ENCODE data around the gene BDKRB2.

The BDKRB2 gene

DNA sequence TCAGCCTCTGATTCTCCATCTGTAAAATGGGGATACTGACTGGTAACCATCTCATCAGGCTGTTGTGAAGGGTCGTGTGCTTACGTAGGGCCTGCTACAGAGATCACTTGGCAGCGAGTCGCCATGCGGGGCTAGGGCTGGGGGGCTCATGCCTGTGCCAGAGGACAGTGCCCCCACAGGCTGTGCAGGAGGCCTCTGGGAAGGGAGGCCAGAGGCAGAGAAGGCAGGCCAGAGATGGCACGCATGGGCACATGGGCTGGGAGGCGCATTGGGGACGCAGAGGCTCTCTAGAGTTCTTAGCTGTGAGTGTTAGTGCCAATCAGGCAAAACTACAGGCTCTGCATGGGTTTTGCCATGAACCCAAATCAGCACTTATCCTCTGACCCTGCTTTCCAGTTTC is 3.5 kb upstream of the BDKRB2 start:
- H3K36me3 ChIP-seq: no peaks in the 10 kb centered on the region
- no peak for DNase-seq
- TF ChIP-seq, protein P1, sequence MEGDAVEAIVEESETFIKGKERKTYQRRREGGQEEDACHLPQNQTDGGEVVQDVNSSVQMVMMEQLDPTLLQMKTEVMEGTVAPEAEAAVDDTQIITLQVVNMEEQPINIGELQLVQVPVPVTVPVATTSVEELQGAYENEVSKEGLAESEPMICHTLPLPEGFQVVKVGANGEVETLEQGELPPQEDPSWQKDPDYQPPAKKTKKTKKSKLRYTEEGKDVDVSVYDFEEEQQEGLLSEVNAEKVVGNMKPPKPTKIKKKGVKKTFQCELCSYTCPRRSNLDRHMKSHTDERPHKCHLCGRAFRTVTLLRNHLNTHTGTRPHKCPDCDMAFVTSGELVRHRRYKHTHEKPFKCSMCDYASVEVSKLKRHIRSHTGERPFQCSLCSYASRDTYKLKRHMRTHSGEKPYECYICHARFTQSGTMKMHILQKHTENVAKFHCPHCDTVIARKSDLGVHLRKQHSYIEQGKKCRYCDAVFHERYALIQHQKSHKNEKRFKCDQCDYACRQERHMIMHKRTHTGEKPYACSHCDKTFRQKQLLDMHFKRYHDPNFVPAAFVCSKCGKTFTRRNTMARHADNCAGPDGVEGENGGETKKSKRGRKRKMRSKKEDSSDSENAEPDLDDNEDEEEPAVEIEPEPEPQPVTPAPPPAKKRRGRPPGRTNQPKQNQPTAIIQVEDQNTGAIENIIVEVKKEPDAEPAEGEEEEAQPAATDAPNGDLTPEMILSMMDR (IDR thresholded peaks at IDR 0.05; ENCODE audit: low read depth, low read length): no peak
- H3K27me3 ChIP-seq (ENCODE audit: insufficient read depth, low read depth, severe bottlenecking): no peaks in the 10 kb centered on the region
- no peak overlapping the region for H3K4me3 ChIP-seq (ENCODE audit: low read depth, low read length)
- H3K27ac ChIP-seq: no peak overlapping the region
- H3K9me3 ChIP-seq (ENCODE audit: severe bottlenecking): no peaks in the 10 kb centered on the region

DNA sequence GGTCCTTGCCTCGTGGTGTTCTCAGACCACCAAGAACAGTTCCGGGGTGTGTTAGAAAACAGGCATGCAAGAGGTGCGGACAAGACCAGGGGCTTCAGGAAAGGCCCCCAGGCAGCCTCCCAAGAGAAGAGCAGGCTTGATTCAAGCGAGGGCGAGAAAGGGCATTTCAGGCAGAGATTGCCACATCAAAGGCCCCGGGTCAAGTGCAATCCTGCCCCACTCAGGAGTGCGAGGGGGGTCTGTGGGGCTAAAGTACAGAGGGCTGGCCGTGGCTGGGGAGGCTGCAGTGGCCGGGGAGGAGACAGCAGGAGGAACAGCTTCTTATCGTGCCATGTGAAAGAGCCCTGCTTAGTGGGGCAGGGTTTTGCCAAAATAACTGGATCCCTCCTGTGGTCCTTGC is 2.7 kb upstream of the BDKRB2 start:
- Histone ChIP-seq H3K36me3 (no peaks in the 10 kb centered on the region), H3K27ac (no peak overlapping the region), H3K9me3 (ENCODE audit: severe bottlenecking) (no peaks in the 10 kb centered on the region), H3K27me3 (ENCODE audit: insufficient read depth, low read depth, severe bottlenecking) (no peaks in the 10 kb centered on the region), H3K4me3 (ENCODE audit: low read depth, low read length) (no peak overlapping the region)
- TF ChIP-seq, protein P1 (IDR thresholded peaks at IDR 0.05; ENCODE audit: low read depth, low read length): no peak
- no peak for DNase-seq

DNA sequence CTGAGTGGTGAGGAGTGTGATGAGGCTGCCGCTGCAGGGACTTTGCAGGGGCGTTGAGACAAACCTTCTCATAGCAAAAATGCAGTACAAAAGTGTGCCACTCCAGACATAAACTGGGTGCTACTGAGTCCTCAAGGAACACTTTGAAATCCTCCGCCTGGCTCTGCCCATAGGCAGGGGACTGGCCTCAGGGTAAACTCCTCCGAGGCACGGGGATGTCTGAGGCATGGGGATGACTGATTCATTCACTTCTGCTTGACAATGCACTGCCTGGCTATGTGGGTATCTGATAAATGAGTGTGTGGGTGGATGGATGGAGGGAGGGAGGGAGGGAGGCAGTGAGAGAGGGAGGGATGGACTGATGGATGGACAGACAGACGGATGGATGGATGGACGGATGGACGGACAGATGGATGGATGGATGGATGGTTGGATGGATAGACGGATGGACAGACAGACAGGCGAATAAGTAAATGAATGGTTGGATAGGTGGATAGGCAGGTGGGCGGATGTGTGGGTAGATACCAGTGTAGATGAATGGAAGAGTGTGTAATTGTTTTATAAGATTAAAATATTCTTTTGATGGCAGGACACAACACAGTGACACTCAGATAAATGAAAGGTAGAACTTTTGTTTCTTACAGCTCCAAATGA is 2.1 kb upstream of the BDKRB2 start:
- TF ChIP-seq, protein P1 (IDR thresholded peaks at IDR 0.05; ENCODE audit: low read depth, low read length): no peak
- Histone ChIP-seq H3K27ac (no peak overlapping the region), H3K27me3 (ENCODE audit: insufficient read depth, low read depth, severe bottlenecking) (no peaks in the 10 kb centered on the region)

DNA sequence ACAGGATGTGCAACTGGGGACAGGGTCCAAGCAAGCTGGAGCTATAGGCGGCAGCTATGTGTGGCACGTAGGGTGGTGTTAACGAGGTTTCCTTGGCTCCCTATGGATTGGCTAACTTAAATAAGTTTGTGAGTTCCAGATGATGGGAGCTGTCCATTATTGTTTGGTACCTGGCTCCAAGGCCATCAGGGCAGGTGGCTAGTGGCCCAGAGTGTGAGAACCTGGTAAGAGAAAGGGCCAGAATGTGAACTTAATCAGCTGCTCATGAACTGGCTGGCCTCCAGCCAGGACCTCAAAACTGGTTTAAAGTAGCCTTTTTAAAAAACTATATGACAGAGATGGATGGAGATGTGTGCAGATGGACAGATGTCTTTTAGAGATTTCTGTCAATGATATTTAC is 1.5 kb upstream of the BDKRB2 start:
- TF ChIP-seq, protein P1 (IDR thresholded peaks at IDR 0.05; ENCODE audit: low read depth, low read length): no peak
- no peak for DNase-seq
- no peak overlapping the region for H3K4me3 ChIP-seq (ENCODE audit: low read depth, low read length)
- no peak overlapping the region for H3K27ac ChIP-seq
- no peaks in the 10 kb centered on the region for H3K36me3 ChIP-seq
- H3K27me3 ChIP-seq (ENCODE audit: insufficient read depth, low read depth, severe bottlenecking): no peaks in the 10 kb centered on the region
- H3K9me3 ChIP-seq (ENCODE audit: severe bottlenecking): no peaks in the 10 kb centered on the region

More for the DNA sequence above, 2.1 kb upstream of the BDKRB2 start:
- no peak for DNase-seq
- no peak overlapping the region for H3K4me3 ChIP-seq (ENCODE audit: low read depth, low read length)
- no peaks in the 10 kb centered on the region for H3K9me3 ChIP-seq (ENCODE audit: severe bottlenecking)
- no peaks in the 10 kb centered on the region for H3K36me3 ChIP-seq

DNA sequence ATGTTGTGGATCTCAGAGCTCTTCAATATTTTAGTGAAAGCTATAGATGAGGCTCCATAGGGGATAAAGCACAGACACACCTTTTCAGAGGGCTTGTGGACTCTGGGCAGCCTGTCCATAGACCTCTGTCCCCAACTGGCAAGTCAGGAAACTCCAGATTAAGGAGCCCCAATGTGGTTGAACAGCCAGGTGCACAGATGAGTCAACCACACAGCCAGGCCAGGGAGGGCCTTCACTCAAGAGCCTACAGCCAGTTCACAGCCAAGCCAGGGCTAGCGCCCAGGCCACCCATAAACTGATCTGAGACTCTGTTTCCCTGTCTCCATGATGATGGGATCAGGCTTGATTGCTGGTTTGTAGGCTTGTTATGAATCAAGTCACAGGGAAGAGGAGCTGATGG is 1.0 kb upstream of the BDKRB2 start:
- Histone ChIP-seq H3K4me3 (ENCODE audit: low read depth, low read length) (no peak overlapping the region), H3K27me3 (ENCODE audit: insufficient read depth, low read depth, severe bottlenecking) (no peaks in the 10 kb centered on the region), H3K27ac (no peak overlapping the region; the same call in 1 of the 2 replicates), H3K9me3 (ENCODE audit: severe bottlenecking) (no peaks in the 10 kb centered on the region), H3K36me3 (no peaks in the 10 kb centered on the region)
- no peak for DNase-seq
- TF ChIP-seq, protein P1 (IDR thresholded peaks at IDR 0.05; ENCODE audit: low read depth, low read length): no peak

Measured in WERI-Rb-1 (cell line).